H1 (cell line): ENCODE measurements around the gene DNAJB8. TPM values are rescaled to one million over a fixed set of nuclear protein-coding genes. Genes with fewer than 3 reads are reported as not detected.
A peak's percentile ranks its signal among the peaks of the same experiment; 100 is the strongest.

Experiments
- CTCF ChIA-PET: fragments of 300-600 bp; sonication (Branson Sonifier 250); formaldehyde crosslinking; loops from one replicate; lab custom pipeline; 2021; ENCODE audit not compliant: partially characterized antibody; lab: Charles Lee
- POLR2A ChIA-PET: fragments of 300-600 bp; sonication (Branson Sonifier 250); formaldehyde crosslinking; loops from one replicate; lab custom pipeline; 2021; ENCODE audit warnings: inconsistent platforms; ENCODE audit not compliant: partially characterized antibody; lab: Charles Lee
- DNase-seq, 2 experiments: peaks; one replicate each; pipeline versions ENCODE4 v3.0.0 to v3.0.0-alpha.2; 2010 to 2022; ENCODE audit warnings: low spot score in 2 of 2, low read depth in 1 of 2, mixed read lengths in 1 of 2
- FAIRE-seq: peaks from 2 replicates; lab custom pipeline; 2011; peaks lifted over from hg19 to GRCh38; lab: Jason Lieb, UNC
- H2AFZ ChIP-seq: 2 replicates; pipeline ENCODE4 v1.8.1; 2012; ENCODE audit warnings: low read length, inconsistent platforms
- H2AK5ac ChIP-seq: 2 replicates; pipeline ENCODE4 v1.6.1; 2013; ENCODE audit warnings: low read depth, low read length
- H2BK120ac ChIP-seq: replicated peaks from 2 replicates; pipeline ENCODE3; 2013; ENCODE audit warnings: low read depth, low read length, inconsistent platforms
- H2BK12ac ChIP-seq: 2 replicates; pipeline ENCODE4 v1.6.1; 2013; ENCODE audit warnings: low read depth, low read length
- H2BK15ac ChIP-seq: 2 replicates; pipeline ENCODE4 v1.6.1; 2013; ENCODE audit warnings: low read length
- H2BK20ac ChIP-seq: 2 replicates; pipeline ENCODE4 v1.6.1; 2013; ENCODE audit warnings: low read length
- H2BK5ac ChIP-seq: 2 replicates; pipeline ENCODE4 v1.6.1; 2013; ENCODE audit warnings: low read depth, low read length
- H3K14ac ChIP-seq: 2 replicates; pipeline ENCODE4 v1.6.1; 2013; ENCODE audit warnings: inconsistent platforms; ENCODE audit not compliant: insufficient read length
- H3K18ac ChIP-seq: 2 replicates; pipeline ENCODE4 v1.6.1; 2013; ENCODE audit warnings: low read length; ENCODE audit errors: extremely low read depth
- H3K23ac ChIP-seq: 2 replicates; pipeline ENCODE4 v1.6.1; 2013; ENCODE audit warnings: inconsistent platforms; ENCODE audit not compliant: insufficient read length
- H3K23me2 ChIP-seq: 2 replicates; pipeline ENCODE4 v1.6.1; 2013; ENCODE audit warnings: low read depth, low read length
- H3K27ac ChIP-seq: 2 replicates; pipeline ENCODE4 v1.6.1; 2011; ENCODE audit warnings: low read depth, low read length, inconsistent platforms
- H3K27me3 ChIP-seq, 4 experiments: replicated peaks in 1 of 4; 1 replicate in 1 of 4; 2 replicates in 3 of 4; pipeline versions ENCODE4 v1.6.1 to v1.8.1; 2011 to 2013; ENCODE audit warnings: low read length in 3 of 4, mild to moderate bottlenecking in 3 of 4, inconsistent platforms in 2 of 4, mixed read lengths in 2 of 4, moderate library complexity in 1 of 4; ENCODE audit not compliant: control insufficient read depth in 3 of 4, insufficient read depth in 3 of 4; ENCODE audit errors: extremely low read depth in 1 of 4
- H3K36me3 ChIP-seq, 4 experiments: 2 replicates each; pipeline versions ENCODE4 v1.6.1 to v1.8.1; 2011 to 2013; ENCODE audit warnings: mild to moderate bottlenecking in 4 of 4, low read length in 3 of 4, moderate library complexity in 2 of 4, control low read depth in 1 of 4, inconsistent platforms in 1 of 4; ENCODE audit not compliant: insufficient read depth in 4 of 4, control insufficient read depth in 2 of 4
- H3K4ac ChIP-seq: replicated peaks from 2 replicates; pipeline ENCODE3; 2013; ENCODE audit warnings: low read length, low read depth, mixed read lengths, inconsistent platforms; ENCODE audit not compliant: insufficient read length
- H3K4me1 ChIP-seq, 4 experiments: replicated peaks in 1 of 4; 1 replicate in 1 of 4; 2 replicates in 3 of 4; pipeline versions ENCODE4 v1.6.1 to v1.8.1; 2011 to 2013; ENCODE audit warnings: low read length in 3 of 4, inconsistent platforms in 2 of 4, mixed read lengths in 1 of 4; ENCODE audit not compliant: insufficient read depth in 4 of 4, control insufficient read depth in 3 of 4
- H3K4me2 ChIP-seq, 2 experiments: 2 replicates each; pipeline versions ENCODE4 v1.6.1 to v1.8.1; 2011 to 2013; ENCODE audit warnings: low read depth in 2 of 2, low read length in 2 of 2, control low read depth in 1 of 2, inconsistent platforms in 1 of 2, mild to moderate bottlenecking in 1 of 2; ENCODE audit not compliant: insufficient read depth in 1 of 2
- H3K4me3 ChIP-seq, 4 experiments: fragments of 200-600, 300-600 bp in 1 of 4; sonication (generic), shearing (Covaris generic), sonication (Bioruptor Twin) in 1 of 4; 2 replicates each; pipeline versions ENCODE4 v1.5.1 to v1.8.1; 2011 to 2016; ENCODE audit warnings: low read length in 4 of 4, low read depth in 3 of 4, control low read depth in 2 of 4, inconsistent platforms in 2 of 4, mild to moderate bottlenecking in 2 of 4, mixed read lengths in 1 of 4, moderate library complexity in 1 of 4; ENCODE audit not compliant: insufficient read depth in 2 of 4; ENCODE audit errors: extremely low read depth in 1 of 4
- H3K56ac ChIP-seq: replicated peaks from 2 replicates; pipeline ENCODE3; 2013; ENCODE audit warnings: low read depth, mild to moderate bottlenecking, mixed read lengths, low read length, inconsistent platforms; ENCODE audit not compliant: insufficient read length
- H3K79me1 ChIP-seq: 2 replicates; pipeline ENCODE4 v1.6.1; 2013; ENCODE audit warnings: low read depth, low read length, control low read depth
- H3K79me2 ChIP-seq, 2 experiments: 2 replicates each; pipeline versions ENCODE4 v1.6.1 to v1.8.1; 2012 to 2013; ENCODE audit warnings: low read length in 2 of 2, mild to moderate bottlenecking in 2 of 2, inconsistent platforms in 1 of 2; ENCODE audit not compliant: insufficient read depth in 2 of 2, control insufficient read depth in 1 of 2
- H3K9ac ChIP-seq, 4 experiments: replicated peaks in 1 of 4; 1 replicate in 1 of 4; 2 replicates in 3 of 4; pipeline versions ENCODE4 v1.6.1 to v1.8.1; 2011 to 2013; ENCODE audit warnings: low read depth in 3 of 4, low read length in 3 of 4, control low read depth in 2 of 4, mild to moderate bottlenecking in 2 of 4, moderate library complexity in 2 of 4, inconsistent platforms in 1 of 4; ENCODE audit errors: extremely low read depth in 1 of 4
- H3K9me3 ChIP-seq, 2 experiments: 2 replicates each; pipeline versions ENCODE4 v1.6.1 to v1.8.1; 2012 to 2013; ENCODE audit warnings: mild to moderate bottlenecking in 2 of 2, moderate library complexity in 2 of 2, control low read depth in 1 of 2, inconsistent platforms in 1 of 2, low read depth in 1 of 2, low read length in 1 of 2, mixed read lengths in 1 of 2; ENCODE audit not compliant: insufficient read depth in 2 of 2
- H4K20me1 ChIP-seq, 2 experiments: replicated peaks in 1 of 2; 2 replicates each; pipeline versions ENCODE3 to v1.8.1; 2011 to 2013; ENCODE audit warnings: inconsistent platforms in 2 of 2, low read length in 2 of 2, mild to moderate bottlenecking in 1 of 2; ENCODE audit not compliant: insufficient read depth in 2 of 2, control insufficient read depth in 1 of 2
- H4K5ac ChIP-seq: 2 replicates; pipeline ENCODE4 v1.6.1; 2013; ENCODE audit warnings: low read length, low read depth, mixed read lengths, inconsistent platforms; ENCODE audit not compliant: insufficient read length
- H4K8ac ChIP-seq: 2 replicates; pipeline ENCODE4 v1.8.0; 2013; ENCODE audit warnings: mild to moderate bottlenecking, moderate library complexity, low read length, inconsistent platforms; ENCODE audit not compliant: insufficient read depth; ENCODE audit errors: extremely low read depth
- H4K91ac ChIP-seq: replicated peaks from 2 replicates; pipeline ENCODE3; 2013; ENCODE audit warnings: low read length, mixed read lengths, inconsistent platforms; ENCODE audit not compliant: insufficient read length
- ASH2L ChIP-seq: fragments of 200-600, 300-600 bp; sonication (generic); IDR thresholded peaks from one replicate; pipeline ENCODE4 v1.7.1; 2017; ENCODE audit warnings: low read length
- EZH2 ChIP-seq: fragments of 200-600 bp; sonication (generic); IDR thresholded peaks from 2 replicates; pipeline ENCODE4 v1.7.1; 2012; ENCODE audit warnings: low read depth, mild to moderate bottlenecking, moderate library complexity, low read length, inconsistent platforms; ENCODE audit not compliant: severe bottlenecking
- PHF8 ChIP-seq: fragments of 200-600 bp; sonication (generic); conservative IDR thresholded peaks from 2 replicates; pipeline ENCODE4 v1.7.1; 2012; ENCODE audit warnings: low read depth, mild to moderate bottlenecking, inconsistent platforms, low read length, moderate library complexity
- RNF2 ChIP-seq: fragments of 200-900, 300-1000 bp; sonication (generic); IDR thresholded peaks from 2 replicates; pipeline ENCODE4 v1.7.1; 2016; ENCODE audit warnings: borderline replicate concordance, low read depth, mild to moderate bottlenecking, antibody characterized with exemption, low read length; ENCODE audit not compliant: poor library complexity, severe bottlenecking; ENCODE audit errors: missing control alignments
- SAP30 ChIP-seq: fragments of 300-600 bp; sonication (generic); IDR thresholded peaks from 2 replicates; pipeline ENCODE4 v1.7.1; 2012; ENCODE audit warnings: low read length, moderate library complexity, mild to moderate bottlenecking, inconsistent platforms; ENCODE audit not compliant: insufficient read depth, insufficient replicate concordance
- SIN3A ChIP-seq, 2 experiments: IDR thresholded peaks in 1 of 2; conservative IDR thresholded peaks in 1 of 2; 2 replicates each; pipeline ENCODE4 v1.6.1; 2011 to 2012; ENCODE audit warnings: low read length in 2 of 2, improper control_type of control experiment in 1 of 2, low read depth in 1 of 2, mild to moderate bottlenecking in 1 of 2
- WGBS, 2 experiments: shearing (Covaris generic) in 1 of 2; methylation state at CpG; one replicate each; pipeline versions ENCODE4 v1.1.6 to v1.1.7; 2013 to 2015; ENCODE audit warnings: low lambda C conversion rate in 2 of 2, mixed read lengths in 2 of 2, inconsistent platforms in 1 of 2, low coverage in 1 of 2, missing lambda C conversion rate in 1 of 2; ENCODE audit not compliant: insufficient replicate concordance in 2 of 2, insufficient coverage in 1 of 2, insufficient read length in 1 of 2; ENCODE audit errors: extremely low coverage in 1 of 2, missing lambda C conversion rate in 1 of 2; 5-methylcytosine and 5-hydroxymethylcytosine counted together
- polyA plus RNA-seq, 7 experiments: library from polyadenylated mRNA; depleted of rRNA in 3 of 7; stranded (reverse) in 5 of 7; unstranded in 2 of 7; fragments of >200 nt in 5 of 7; fragments of 200-250 nt in 2 of 7; gene quantifications; 1 replicate in 5 of 7; 2 replicates in 1 of 7; 4 replicates in 1 of 7; pipeline versions ENCODE4 v1.2.1 to v1.2.3, GENCODE V29; 2011 to 2013; ENCODE audit warnings: missing spikeins in 2 of 7, mixed read lengths in 2 of 7
- total RNA-seq: library from RNA; stranded (reverse); fragmentation: NEBNext Ultra II Directional; extraction: Animal tissue kit (Norgen Biotek cat#: 25700); gene quantifications from 2 replicates; pipeline ENCODE4 v1.2.1, GENCODE V29; 2021
- TF ChIP-seq, protein P1 (sequence below): IDR thresholded peaks from 2 replicates; pipeline ENCODE4 v1.6.1; 2012; ENCODE audit warnings: inconsistent platforms

DNAJB8 gene
- total and polyA plus RNA-seq, 2 of the 8 experiments (the other 6 are each of a cell fraction or from before 2014, with no cell fraction given): not detected

GRCh38 chr3:128431803-128432300 is 34.8 kb downstream of the DNAJB8 start:
- H3K4me3 ChIP-seq: peak overlapping the region; percentile 33 to 62 (median 45); a peak in 7 of 8 replicates
- no peak overlapping the region for H3K27ac ChIP-seq
- ChIA-PET CTCF (interaction anchor here (0.6 to 2.9 kb wide), 4 partner anchors 53 to 205 kb away, joined by 3 to 7 read pairs (median 4); no protein-coding TSS in a partner anchor), POLR2A (interaction anchor here (0.8 to 2.5 kb wide), 15 partner anchors 11 to 146 kb away, joined by 3 to 5 read pairs (median 4); no protein-coding TSS in a partner anchor)
- H4K20me1 ChIP-seq: peaks cover 6 to 10% of the 10 kb centered on the region in 2 experiments
- H2BK5ac ChIP-seq: peak overlapping the region; percentile 97; the same call in 1 of the 2 replicates
- H3K4me2 ChIP-seq: peak overlapping the region; percentile 95 to 100
- peaks cover 6 to 49% (median 39%) of the 10 kb centered on the region in 4 experiments for H3K4me1 ChIP-seq
- peak overlapping the region; percentile 86; the same call in 1 of the 2 replicates for H2AK5ac ChIP-seq
- TF ChIP-seq RNF2 (peak; percentile 38), SIN3A (conservative IDR thresholded peaks at IDR 0.05 in 1 of 2, IDR thresholded peaks at IDR 0.05 in 1 of 2; ENCODE audit: low read depth in 1 of 2, low read length in 2 of 2) (no peak), EZH2 (peak; percentile 64), SAP30 (peak; percentile 23), ASH2L (peak; percentile 35), PHF8 (no peak)
- TF ChIP-seq, protein P1, sequence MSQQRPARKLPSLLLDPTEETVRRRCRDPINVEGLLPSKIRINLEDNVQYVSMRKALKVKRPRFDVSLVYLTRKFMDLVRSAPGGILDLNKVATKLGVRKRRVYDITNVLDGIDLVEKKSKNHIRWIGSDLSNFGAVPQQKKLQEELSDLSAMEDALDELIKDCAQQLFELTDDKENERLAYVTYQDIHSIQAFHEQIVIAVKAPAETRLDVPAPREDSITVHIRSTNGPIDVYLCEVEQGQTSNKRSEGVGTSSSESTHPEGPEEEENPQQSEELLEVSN: peak; percentile 10; the same call in 1 of the 2 replicates
- TF ChIP-seq, all 59 proteins: peak for 5
- Histone ChIP-seq H2BK12ac (peak overlapping the region; percentile 99; the same call in 1 of the 2 replicates), H2BK20ac (peak overlapping the region; percentile 99), H2BK120ac (no peak overlapping the region), H3K36me3 (no peaks in the 10 kb centered on the region), H3K14ac (no peak overlapping the region), H3K79me1 (no peaks in the 10 kb centered on the region), H3K18ac (peak overlapping the region; percentile 97), H3K23me2 (peaks cover 9% of the 10 kb centered on the region; the same call in 1 of the 2 replicates), H3K9me3 (no peaks in the 10 kb centered on the region), H3K79me2 (no peaks in the 10 kb centered on the region), H2AFZ (0 out of 2 replicates have a peak overlapping the region, but pooled peaks have one; percentile 76), H3K56ac (peak overlapping the region; percentile 20), H3K4ac (no peak overlapping the region), H4K8ac (0 out of 2 replicates have a peak overlapping the region, but pooled peaks have one; percentile 52), H3K23ac (no peak overlapping the region), H3K9ac (no peak overlapping the region), H2BK15ac (peak overlapping the region; percentile 88; the same call in 1 of the 2 replicates), H3K27me3 (peaks cover 11 to 68% (median 59%) of the 10 kb centered on the region in 4 experiments), H4K91ac (peak overlapping the region; percentile 81), H4K5ac (peak overlapping the region; percentile 37)
- no peak for FAIRE-seq
- DNase-seq: peak in 1 of 2 experiments; percentile 38
- 36% methylated on average over 13 of the region's 13 CpGs; no CpG with 5 or more reads in 1 of the 2 experiments for WGBS, 2 experiments
